HG02759 (cell line): ENCODE data around the gene SLC5A10.
A peak's percentile ranks its signal among the peaks of the same experiment; 100 is the strongest.
"Not testable (repeated sequence)": the region's sequence is repeated elsewhere in the genome, so short reads cannot be mapped to it uniquely, and the experiment has no call there.

Experiments used
- ATAC-seq: cut with Tn5 transposase; IDR thresholded peaks from one replicate; pipeline ENCODE4 v1.9.1; 2021; ENCODE audit warnings: mild to moderate bottlenecking, moderate library complexity; ENCODE audit not compliant: unreplicated experiment

Gene SLC5A10

GRCh38 chr17:19016297-19016696 lies 64.3 kb downstream of the SLC5A10 start:
- ATAC-seq: no peak

GRCh38 chr17:19016881-19017280 lies 64.9 kb downstream of the SLC5A10 start:
- no peak for ATAC-seq

GRCh38 chr17:19017401-19017800 lies 65.4 kb downstream of the SLC5A10 start:
- no peak for ATAC-seq

- ATAC-seq: no peak
These were observed 66.0 kb downstream of the SLC5A10 start for GRCh38 chr17:19017804-19018599.

GRCh38 chr17:19018600-19018950 lies 66.6 kb downstream of the SLC5A10 start:
- no peak for ATAC-seq

- ATAC-seq: no peak
These were observed 67.3 kb downstream of the SLC5A10 start for GRCh38 chr17:19019041-19019941.

- no peak for ATAC-seq
These were observed 68.1 kb downstream of the SLC5A10 start for GRCh38 chr17:19020016-19020415.

- not testable (repeated sequence) for ATAC-seq
These were observed 69.2 kb downstream of the SLC5A10 start for GRCh38 chr17:19021011-19021621.

GRCh38 chr17:19021622-19022083 lies 69.7 kb downstream of the SLC5A10 start:
- ATAC-seq: no peak

GRCh38 chr17:19022128-19022527 lies 70.2 kb downstream of the SLC5A10 start:
- ATAC-seq: no peak

- ATAC-seq: no peak
These were observed 70.8 kb downstream of the SLC5A10 start for GRCh38 chr17:19022747-19023146.

- ATAC-seq: no peak
These were observed 71.4 kb downstream of the SLC5A10 start for GRCh38 chr17:19023209-19023999.

- ATAC-seq: no peak
These were observed 72.4 kb downstream of the SLC5A10 start for GRCh38 chr17:19024101-19025078.

- ATAC-seq: not testable (repeated sequence)
These were observed 76.7 kb downstream of the SLC5A10 start for GRCh38 chr17:19028671-19029070.

GRCh38 chr17:19029740-19030139 lies 77.8 kb downstream of the SLC5A10 start:
- not testable (repeated sequence) for ATAC-seq

- not testable (repeated sequence) for ATAC-seq
These were observed 78.9 kb downstream of the SLC5A10 start for GRCh38 chr17:19030771-19031449.

- peak; percentile 41 for ATAC-seq
These were observed 79.8 kb downstream of the SLC5A10 start for GRCh38 chr17:19031729-19032128.

GRCh38 chr17:19032377-19032988 lies 80.5 kb downstream of the SLC5A10 start:
- ATAC-seq: peak; percentile 46
